ENCODE measurements around the gene MBIP.

Gene MBIP

DNA sequence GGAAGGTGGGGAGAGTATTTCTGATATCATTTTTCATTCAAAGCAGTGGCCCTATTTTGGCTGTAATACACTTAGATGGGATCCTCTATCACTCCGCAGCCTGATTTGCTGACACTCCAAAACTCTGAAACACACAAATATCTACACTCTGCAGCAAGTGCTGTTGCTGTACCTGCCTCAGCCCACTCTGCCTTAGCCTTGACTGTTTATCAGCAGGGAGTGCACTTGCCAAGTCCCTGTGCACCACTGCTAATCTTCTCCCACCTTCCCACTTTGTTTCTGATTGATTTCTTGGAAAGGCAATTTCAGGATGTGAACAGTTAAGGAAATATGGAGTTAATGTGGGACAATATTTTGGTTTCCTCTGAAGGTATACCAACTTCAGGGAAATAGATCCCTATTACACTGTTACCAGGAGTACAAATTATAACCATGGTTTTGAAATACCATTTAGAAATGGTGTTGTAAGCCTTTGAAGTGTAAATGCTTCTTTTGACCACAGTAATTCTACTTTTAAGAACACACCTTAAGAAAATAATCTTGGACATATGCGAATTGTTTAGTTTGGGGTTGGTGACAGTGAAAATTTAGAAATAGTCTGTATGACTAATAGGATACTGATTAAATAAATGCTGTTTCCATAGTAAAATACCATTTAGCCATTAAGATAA, 59.3 kb downstream of the MBIP start:
- no peak for DNase-seq

DNA sequence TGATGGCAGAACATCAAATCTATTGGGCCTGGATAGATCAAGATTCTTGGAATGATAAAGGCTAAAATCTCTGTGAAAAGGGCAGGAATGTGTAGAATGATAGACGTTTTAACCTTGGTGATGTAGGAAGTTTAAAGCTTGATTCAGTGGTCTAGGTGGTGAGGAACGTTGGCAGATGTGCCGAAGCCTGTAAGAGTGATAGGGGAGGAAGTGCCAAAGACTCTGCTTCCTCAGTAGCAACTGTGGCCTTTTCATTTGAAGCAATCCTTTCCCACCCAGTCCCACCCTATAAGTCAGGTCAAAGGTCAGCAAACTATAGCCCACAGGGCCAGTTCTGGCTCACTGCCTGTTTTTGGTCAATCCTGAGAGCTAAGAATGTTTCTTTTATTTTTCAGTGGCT, 62.2 kb downstream of the MBIP start:
- no peak for DNase-seq

DNA sequence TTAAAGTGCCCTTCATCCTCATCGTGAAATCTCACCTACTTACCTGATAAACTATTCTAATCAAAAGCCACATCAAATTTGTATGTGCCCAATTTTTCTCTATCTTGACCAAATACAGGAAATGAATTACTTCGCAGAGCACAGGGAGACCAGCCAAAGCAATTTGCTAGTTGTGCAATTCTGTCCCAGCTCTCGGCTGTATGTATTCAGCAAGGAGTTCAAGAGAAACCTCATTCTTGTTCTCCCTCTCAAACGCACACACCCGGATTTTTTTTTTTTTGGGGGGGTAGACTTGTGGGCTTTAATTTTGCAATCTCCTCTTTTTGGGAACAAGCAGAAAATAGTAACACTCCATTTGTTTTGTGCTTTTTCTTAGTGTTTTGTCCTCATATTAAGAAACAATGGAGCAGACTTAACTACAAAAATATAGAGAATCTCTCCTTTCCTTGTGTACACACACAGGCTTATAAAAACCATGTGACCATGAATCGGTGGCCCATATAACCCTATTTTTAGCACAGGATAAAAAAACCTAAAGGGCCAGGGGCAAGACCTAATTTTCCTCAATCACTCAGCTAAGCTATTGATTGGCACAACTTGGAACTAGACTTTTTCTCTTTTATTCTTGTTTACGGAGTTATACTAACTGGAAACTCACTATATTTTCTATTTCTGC, 64.2 kb downstream of the MBIP start:
- DNase-seq = no peak

DNA sequence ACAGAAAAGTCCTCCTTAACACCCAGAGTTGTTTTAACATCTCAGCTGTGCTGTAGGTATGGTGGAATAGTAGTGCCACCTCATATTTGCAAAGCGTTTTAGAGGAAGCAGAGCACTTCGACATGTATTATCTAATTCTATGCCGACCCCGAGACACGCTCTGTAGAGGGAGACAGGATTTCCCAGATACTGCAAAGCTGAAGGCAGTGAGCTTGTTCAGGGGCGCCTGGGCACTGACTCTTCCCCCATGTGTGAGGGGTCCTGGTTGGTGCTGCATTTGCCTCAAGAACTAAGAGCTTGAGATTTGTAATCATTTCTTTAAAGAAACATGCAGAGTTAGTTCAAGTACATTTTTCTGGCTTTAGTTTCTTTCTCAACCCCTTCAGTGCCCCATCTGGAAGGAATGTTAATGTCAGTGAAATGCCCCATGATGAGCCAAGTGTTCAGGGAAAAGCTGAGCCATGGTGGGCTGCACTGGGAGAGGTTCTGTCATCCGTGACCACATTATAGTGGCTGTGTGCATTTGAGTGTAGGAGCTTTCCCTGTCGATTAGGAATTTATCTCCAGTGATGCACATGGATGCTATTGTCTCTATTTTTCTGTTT, 66.3 kb downstream of the MBIP start:
- no peak for DNase-seq
